H4 (cell line): ENCODE data around the gene SORD. TPM values are rescaled to one million over a fixed set of nuclear protein-coding genes. Genes with fewer than 3 reads are reported as not detected.
"Not testable (repeated sequence)": the region's sequence is repeated elsewhere in the genome, so short reads cannot be mapped to it uniquely, and the experiment has no call there.

ENCODE experiments used
- DNase-seq: peaks from one replicate; pipeline ENCODE4 v3.0.0-alpha.2; 2015; ENCODE audit warnings: low spot score
- total RNA-seq: library from RNA; depleted of rRNA; stranded (reverse); fragments of >200 nt; shearing (Covaris generic); gene quantifications from 2 replicates; pipeline ENCODE4 v1.2.3, GENCODE V29; 2014

The SORD gene
- total RNA-seq, 1 experiment from 2014 or later, result 41.2 TPM

- not testable (repeated sequence) for DNase-seq
These were observed 1.7 kb downstream of the SORD start for GRCh38 chr15:45024649-45025048.

GRCh38 chr15:45025627-45026026 lies 2.6 kb downstream of the SORD start:
- not testable (repeated sequence) for DNase-seq

GRCh38 chr15:45026651-45027190 lies 3.7 kb downstream of the SORD start:
- no peak for DNase-seq

- no peak for DNase-seq
These were observed 4.2 kb downstream of the SORD start for GRCh38 chr15:45027220-45027619.

- no peak for DNase-seq
These were observed 7.7 kb downstream of the SORD start for GRCh38 chr15:45030743-45031142.

GRCh38 chr15:45031522-45032028 lies 8.6 kb downstream of the SORD start:
- DNase-seq, result not testable (repeated sequence)

GRCh38 chr15:45032501-45032900 lies 9.5 kb downstream of the SORD start:
- DNase-seq, result not testable (repeated sequence)

GRCh38 chr15:45034087-45034486 lies 11.1 kb downstream of the SORD start:
- not testable (repeated sequence) for DNase-seq

GRCh38 chr15:45034600-45035375 lies 11.8 kb downstream of the SORD start:
- DNase-seq, result not testable (repeated sequence)

GRCh38 chr15:45036812-45037781 lies 14.1 kb downstream of the SORD start:
- DNase-seq, result peak; percentile 84

- DNase-seq, result no peak
These were observed 14.9 kb downstream of the SORD start for GRCh38 chr15:45037936-45038335.

GRCh38 chr15:45040396-45040795 lies 17.4 kb downstream of the SORD start:
- not testable (repeated sequence) for DNase-seq

GRCh38 chr15:45041538-45041937 lies 18.5 kb downstream of the SORD start:
- not testable (repeated sequence) for DNase-seq

GRCh38 chr15:45042859-45043258 lies 19.9 kb downstream of the SORD start:
- DNase-seq, result not testable (repeated sequence)

GRCh38 chr15:45044270-45044669 lies 21.3 kb downstream of the SORD start:
- DNase-seq, result not testable (repeated sequence)

GRCh38 chr15:45048449-45048793 lies 25.4 kb downstream of the SORD start:
- not testable (repeated sequence) for DNase-seq

- no peak for DNase-seq
These were observed 26.0 kb downstream of the SORD start for GRCh38 chr15:45048794-45049631.

- no peak for DNase-seq
These were observed 27.6 kb downstream of the SORD start for GRCh38 chr15:45050587-45050986.

- DNase-seq, result not testable (repeated sequence)
These were observed 29.7 kb downstream of the SORD start for GRCh38 chr15:45052676-45053075.

- DNase-seq, result not testable (repeated sequence)
These were observed 36.0 kb downstream of the SORD start for GRCh38 chr15:45058690-45059675.
